LoVo (cell line): ENCODE data around the gene ZNF83.

ENCODE experiments used
- DNase-seq: peaks from one replicate; pipeline ENCODE4 v3.0.0-alpha.2; 2016; ENCODE audit warnings: low spot score

The ZNF83 gene

DNA sequence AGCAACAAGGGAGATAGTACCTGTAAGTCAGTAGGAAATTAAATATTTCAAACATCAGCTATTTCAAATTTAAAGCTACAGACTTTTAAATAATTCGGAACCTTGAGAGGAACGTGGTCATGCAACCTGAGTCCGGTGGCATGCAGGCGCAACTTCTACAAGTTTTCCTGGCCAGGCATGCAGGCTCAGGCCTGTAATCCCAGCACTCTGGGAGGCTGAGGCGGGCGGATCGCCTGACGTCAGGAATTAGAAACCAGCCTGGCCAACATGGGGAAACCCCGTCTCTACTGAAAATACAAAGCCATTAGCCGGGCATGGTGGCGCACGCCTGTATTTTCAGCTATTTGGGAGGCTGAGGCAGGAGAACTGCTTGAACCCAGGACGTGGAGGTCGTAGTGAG is 70.2 kb downstream of the ZNF83 start:
- DNase-seq = no peak

GRCh38 chr19:52566588-52566987 is 71.6 kb downstream of the ZNF83 start:
- peak; percentile 69 for DNase-seq

GRCh38 chr19:52566121-52566520 is 72.0 kb downstream of the ZNF83 start:
- DNase-seq = no peak
